ENCODE measurements around the gene TRIM17.

The TRIM17 gene

DNA sequence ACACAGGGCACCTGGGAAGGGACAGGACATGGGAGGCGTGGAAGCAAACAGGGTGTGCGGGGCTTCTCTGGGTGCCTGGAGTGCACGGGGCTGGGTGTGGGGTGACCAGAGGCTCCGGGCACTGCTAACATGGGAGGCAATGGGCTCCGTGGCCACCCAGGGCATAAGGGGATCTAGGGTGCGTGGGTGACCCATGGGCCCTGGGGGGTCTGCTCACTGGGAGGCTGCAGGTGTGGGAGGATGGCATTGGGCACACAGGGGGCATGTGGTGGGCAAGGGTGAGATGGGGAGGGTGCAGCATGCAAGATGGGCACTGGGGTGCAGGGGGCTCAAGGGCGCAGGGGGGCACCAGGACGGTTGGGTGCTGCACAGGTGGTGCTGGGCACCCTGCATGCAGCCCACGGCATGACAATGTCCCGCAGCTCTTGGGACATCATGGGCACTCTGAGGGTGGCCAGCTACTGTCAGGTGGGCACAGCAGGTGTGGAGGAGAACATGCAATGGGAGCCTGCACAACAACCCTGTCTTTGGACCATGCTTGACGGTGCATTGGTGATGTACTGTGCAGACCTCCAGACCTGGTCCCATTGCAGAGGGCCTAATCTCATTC lies 25.1 kb downstream of the TRIM17 start:
- TF ChIP-seq, protein P1, sequence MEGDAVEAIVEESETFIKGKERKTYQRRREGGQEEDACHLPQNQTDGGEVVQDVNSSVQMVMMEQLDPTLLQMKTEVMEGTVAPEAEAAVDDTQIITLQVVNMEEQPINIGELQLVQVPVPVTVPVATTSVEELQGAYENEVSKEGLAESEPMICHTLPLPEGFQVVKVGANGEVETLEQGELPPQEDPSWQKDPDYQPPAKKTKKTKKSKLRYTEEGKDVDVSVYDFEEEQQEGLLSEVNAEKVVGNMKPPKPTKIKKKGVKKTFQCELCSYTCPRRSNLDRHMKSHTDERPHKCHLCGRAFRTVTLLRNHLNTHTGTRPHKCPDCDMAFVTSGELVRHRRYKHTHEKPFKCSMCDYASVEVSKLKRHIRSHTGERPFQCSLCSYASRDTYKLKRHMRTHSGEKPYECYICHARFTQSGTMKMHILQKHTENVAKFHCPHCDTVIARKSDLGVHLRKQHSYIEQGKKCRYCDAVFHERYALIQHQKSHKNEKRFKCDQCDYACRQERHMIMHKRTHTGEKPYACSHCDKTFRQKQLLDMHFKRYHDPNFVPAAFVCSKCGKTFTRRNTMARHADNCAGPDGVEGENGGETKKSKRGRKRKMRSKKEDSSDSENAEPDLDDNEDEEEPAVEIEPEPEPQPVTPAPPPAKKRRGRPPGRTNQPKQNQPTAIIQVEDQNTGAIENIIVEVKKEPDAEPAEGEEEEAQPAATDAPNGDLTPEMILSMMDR (IDR thresholded peaks at IDR 0.05; ENCODE audit: low read depth, low read length, missing control alignments), result no peak
- H3K4me3 ChIP-seq (ENCODE audit: low read depth, low read length), result no peak overlapping the region
- DNase-seq (ENCODE audit: low read depth), result no peak

GRCh38 chr1:228390649-228391048 lies 26.0 kb downstream of the TRIM17 start:
- no peak overlapping the region for H3K4me3 ChIP-seq (ENCODE audit: low read depth, low read length)
- TF ChIP-seq, protein P1 (IDR thresholded peaks at IDR 0.05; ENCODE audit: low read depth, low read length, missing control alignments), result no peak
- DNase-seq (ENCODE audit: low read depth), result no peak

GRCh38 chr1:228387321-228387720 lies 29.3 kb downstream of the TRIM17 start:
- no peak overlapping the region for H3K4me3 ChIP-seq (ENCODE audit: low read depth, low read length)
- no peak for DNase-seq (ENCODE audit: low read depth)

DNA sequence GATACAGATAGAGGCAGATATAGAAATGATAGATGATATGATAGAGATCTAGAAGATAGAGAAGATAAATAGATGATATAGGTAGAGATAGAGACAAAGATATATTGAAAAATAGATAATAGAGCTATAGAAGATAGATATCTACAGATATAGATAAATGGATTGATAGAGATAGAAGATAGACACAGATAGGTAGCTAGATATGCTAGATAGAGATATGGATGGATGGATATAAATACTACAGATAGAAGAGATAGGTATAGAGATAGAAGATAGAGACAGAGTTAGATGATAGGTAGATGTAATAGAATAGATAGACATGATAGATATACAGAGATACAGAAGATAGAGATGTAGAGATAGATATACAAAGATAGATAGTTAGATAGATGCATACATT lies 31.4 kb downstream of the TRIM17 start:
- DNase-seq (ENCODE audit: low read depth), result no peak
- TF ChIP-seq, protein P1 (IDR thresholded peaks at IDR 0.05; ENCODE audit: low read depth, low read length, missing control alignments), result no peak

More at GRCh38 chr1:228387321-228387720, 29.3 kb downstream of the TRIM17 start:
- TF ChIP-seq, protein P1 (IDR thresholded peaks at IDR 0.05; ENCODE audit: low read depth, low read length, missing control alignments), result no peak

GRCh38 chr1:228383773-228384172 lies 32.9 kb downstream of the TRIM17 start:
- H3K4me3 ChIP-seq (ENCODE audit: low read depth, low read length), result no peak overlapping the region
- DNase-seq (ENCODE audit: low read depth), result no peak
- TF ChIP-seq, protein P1 (IDR thresholded peaks at IDR 0.05; ENCODE audit: low read depth, low read length, missing control alignments), result no peak

More for the DNA sequence above, 31.4 kb downstream of the TRIM17 start:
- H3K4me3 ChIP-seq (ENCODE audit: low read depth, low read length), result no peak overlapping the region

DNA sequence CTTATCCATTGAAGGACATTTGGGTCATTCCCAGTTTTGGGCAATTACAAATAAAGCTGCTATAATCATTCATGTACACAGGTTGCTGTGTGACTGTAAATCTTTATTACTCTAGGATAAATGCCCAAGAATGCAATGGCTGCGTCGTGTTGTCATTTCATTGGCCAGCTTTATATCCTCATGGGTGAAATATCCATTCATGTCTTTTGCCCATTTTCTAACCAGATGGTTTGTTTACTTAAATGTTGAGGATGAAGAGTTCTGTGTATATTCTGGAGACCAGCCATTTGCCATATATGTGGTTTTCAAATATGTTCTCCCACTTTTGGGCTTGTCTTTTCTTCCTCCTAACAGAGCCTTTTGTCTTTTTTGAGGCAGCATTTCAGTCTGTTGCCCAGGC lies 35.3 kb downstream of the TRIM17 start:
- DNase-seq (ENCODE audit: low read depth), result no peak
- TF ChIP-seq, protein P1 (IDR thresholded peaks at IDR 0.05; ENCODE audit: low read depth, low read length, missing control alignments), result no peak
- H3K4me3 ChIP-seq (ENCODE audit: low read depth, low read length), result no peak overlapping the region

GRCh38 chr1:228379666-228380065 lies 37.0 kb downstream of the TRIM17 start:
- DNase-seq (ENCODE audit: low read depth), result no peak
- H3K4me3 ChIP-seq (ENCODE audit: low read depth, low read length), result no peak overlapping the region
- TF ChIP-seq, protein P1 (IDR thresholded peaks at IDR 0.05; ENCODE audit: low read depth, low read length, missing control alignments), result no peak

Measured in GM12864 (cell line).